NCI-H2171 treated with DMSO at 0.1 percent for 48 hours (cell line): ENCODE data around the gene TRAF7.

Experiments
- DNase-seq: peaks from one replicate; lab custom pipeline; 2025; lab: John Stamatoyannopoulos, UW

The TRAF7 gene

GRCh38 chr16:2165861-2166260 lies 10.3 kb downstream of the TRAF7 start:
- DNase-seq: no peak

- no peak for DNase-seq
These were observed 10.9 kb downstream of the TRAF7 start for GRCh38 chr16:2166263-2167067.

- no peak for DNase-seq
These were observed 11.6 kb downstream of the TRAF7 start for GRCh38 chr16:2167068-2167638.

DNA sequence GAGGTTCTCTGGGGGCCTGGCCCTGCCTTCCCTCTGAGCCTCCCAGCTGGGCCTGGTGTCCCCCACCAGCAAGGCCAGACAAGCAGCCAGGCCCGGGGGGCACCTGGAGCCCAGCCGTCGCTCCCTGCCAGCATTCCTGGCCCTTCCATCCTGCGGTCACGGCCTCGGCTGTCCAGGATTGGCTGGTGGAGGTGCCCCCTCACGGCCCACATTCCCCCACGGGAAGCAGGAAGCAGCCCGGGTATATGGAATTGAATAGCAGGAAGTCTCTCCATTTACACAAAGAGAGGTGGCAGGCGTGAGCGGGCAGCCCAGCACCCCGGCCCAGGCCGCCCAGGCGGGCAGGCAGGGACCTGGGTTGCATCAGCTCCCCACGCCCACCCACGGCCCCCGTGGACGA lies 14.5 kb downstream of the TRAF7 start:
- no peak for DNase-seq

DNA sequence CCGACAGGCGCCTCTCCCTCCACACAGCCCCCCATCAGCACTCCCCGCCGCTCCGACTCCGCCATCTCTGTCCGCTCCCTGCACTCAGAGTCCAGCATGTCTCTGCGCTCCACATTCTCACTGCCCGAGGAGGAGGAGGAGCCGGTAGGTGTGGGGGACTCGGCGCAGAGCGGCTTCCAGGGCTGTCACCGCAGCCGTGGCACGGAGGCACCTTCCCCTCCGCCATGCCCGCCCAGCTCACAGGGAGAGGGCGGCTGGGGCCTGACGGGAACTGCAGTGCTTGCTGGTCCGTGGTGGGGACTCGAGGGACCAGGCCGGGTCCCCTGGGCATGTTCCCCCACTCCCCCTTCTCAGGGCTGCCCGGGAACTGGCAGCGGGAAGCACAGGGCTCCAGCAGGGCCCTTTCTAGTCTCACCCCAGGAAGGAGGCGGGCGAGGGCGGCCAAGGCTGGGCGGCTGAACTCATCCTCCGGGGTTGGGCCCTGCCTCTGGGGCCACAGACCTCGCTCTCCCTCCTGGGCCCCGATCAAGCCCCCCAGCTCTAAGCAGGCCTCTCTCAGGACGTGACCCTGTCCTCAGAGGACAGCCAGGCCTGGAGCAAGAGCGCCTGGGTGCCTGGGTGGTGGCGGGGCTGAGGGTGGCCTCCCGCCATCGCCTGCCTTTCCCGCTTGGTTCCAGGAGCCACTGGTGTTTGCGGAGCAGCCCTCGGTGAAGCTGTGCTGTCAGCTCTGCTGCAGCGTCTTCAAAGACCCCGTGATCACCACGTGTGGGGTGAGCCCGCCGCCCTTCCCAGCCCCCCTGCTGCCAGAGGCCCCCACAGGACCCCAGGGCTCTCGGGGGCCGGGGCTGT lies 15.2 kb downstream of the TRAF7 start:
- no peak for DNase-seq

GRCh38 chr16:2171601-2172178 lies 16.1 kb downstream of the TRAF7 start:
- no peak for DNase-seq

- no peak for DNase-seq
These were observed 17.2 kb downstream of the TRAF7 start for GRCh38 chr16:2172688-2173335.

DNA sequence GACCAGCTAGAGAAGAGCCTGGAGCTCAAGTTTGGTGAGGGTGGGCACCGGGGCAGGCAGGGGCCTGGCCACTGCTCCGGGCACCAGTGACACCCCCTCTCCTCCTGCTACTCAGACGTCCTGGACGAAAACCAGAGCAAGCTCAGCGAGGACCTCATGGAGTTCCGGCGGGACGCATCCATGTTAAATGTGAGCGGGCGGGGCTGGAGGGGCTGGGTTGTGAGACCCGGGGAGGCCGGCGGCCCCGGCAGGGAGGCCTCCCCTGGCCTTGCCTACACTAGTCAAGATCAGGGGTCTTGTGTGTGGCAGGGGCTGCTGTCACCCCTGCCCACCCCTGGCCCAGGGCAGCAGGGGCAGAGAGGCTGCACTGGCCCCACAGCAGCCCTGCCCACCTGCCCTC lies 17.8 kb downstream of the TRAF7 start:
- DNase-seq: no peak

DNA sequence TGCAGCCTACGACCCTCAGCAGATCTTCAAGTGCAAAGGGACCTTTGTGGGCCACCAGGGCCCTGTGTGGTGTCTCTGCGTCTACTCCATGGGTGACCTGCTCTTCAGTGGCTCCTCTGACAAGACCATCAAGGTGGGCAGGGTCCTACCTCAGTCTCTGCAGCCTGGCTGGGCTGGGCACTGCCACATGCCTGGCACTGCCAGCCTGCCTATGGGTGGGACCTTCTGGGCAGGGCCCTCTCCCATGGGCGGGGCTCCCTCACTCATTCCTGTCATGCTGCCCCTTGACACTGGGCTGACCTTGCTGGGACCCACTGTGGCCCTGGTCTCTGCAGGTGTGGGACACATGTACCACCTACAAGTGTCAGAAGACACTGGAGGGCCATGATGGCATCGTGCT lies 18.3 kb downstream of the TRAF7 start:
- DNase-seq: no peak

DNA sequence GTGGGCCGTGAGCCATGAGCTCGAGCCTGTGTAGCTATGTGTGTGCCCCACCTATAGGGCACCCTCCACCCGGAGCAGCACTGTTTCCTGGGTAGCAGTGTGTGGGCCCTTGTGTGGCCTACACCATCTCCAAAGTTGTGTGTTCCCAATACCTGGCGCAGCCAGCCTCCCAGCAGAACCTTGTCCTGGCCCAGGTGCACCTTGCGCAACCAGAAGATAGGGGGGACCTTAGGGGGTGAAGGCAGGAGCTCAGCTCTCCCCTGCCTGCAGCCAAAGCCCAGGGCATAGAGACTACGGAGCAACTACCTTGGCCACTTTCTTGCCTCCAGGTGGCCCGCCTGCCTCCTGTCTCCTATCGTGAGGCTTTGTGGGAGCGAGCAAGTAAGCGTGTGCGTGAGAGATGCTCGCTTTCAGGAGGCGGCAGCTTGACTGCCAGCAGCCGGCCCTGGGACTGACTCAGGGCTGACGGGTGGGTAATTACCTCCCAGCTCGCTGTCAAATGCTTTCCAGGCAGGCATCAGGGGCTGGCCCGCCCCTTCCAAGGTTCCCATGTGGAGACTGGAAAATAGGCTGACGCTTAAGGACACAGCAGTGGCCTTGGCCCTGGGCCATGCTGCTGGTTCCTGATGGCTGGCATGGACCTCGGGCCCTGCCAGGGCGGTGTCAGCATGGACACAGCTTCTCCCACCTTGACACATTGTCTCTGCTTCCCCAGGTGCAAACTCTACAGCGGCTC lies 19.0 kb downstream of the TRAF7 start:
- DNase-seq: no peak

DNA sequence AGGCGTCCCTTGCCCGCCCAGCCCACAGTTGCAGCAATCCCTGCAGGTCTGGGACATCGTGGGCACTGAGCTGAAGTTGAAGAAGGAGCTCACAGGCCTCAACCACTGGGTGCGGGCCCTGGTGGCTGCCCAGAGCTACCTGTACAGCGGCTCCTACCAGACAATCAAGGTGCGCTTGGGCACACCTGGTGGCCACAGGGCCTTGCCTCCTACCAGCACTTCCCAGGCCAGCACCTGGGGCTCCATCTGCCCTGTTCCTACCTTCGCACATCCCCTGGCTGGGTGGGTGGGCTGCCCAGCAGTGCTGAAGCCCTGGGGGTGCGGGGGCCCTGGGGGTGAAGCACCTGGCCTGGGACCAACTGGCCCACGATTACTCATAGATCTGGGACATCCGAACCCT lies 19.9 kb downstream of the TRAF7 start:
- no peak for DNase-seq

- no peak for DNase-seq
These were observed 20.5 kb downstream of the TRAF7 start for GRCh38 chr16:2176047-2176446.

GRCh38 chr16:2177101-2177500 lies 21.5 kb downstream of the TRAF7 start:
- DNase-seq: no peak

DNA sequence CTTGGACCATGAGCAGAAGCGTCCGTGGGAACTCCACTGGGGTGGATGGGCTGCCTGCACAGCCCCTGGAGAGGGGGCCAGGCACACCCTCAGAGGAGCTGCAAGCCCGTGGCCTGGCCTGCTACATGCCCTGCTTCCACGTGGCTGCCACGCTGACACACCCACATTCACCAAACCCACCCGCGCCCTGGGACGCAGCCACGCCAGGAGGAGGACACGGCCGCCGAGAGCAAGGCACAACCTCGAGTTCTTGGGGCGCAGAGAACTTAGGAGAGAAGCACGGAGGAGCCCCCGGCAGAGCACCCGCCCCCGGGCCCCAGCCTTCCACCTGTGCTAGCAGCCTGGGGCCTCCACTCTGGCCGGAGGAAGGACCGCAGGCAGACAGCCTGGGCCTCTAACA lies 22.0 kb downstream of the TRAF7 start:
- no peak for DNase-seq

GRCh38 chr16:2178321-2179106 lies 22.9 kb downstream of the TRAF7 start:
- DNase-seq: no peak

DNA sequence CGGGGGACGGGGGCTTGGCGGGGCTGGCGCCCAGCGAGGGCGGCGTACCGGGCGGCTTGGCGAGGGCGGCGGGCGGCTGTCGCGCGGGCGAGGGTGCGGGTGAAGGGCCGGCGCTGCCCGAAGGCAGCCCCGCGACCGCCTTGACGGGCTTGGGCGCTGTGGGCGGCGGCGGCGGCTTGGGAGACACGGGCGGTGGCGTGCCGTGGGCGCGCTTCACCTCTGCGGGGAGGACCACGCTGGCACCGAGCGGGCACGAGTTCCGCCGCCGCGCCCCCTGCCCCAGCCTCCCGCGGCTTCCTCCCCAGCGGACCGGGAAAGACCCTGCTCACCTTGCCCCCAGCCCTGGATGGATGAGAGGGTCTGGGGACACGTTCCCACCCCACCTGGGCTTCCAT lies 23.5 kb downstream of the TRAF7 start:
- no peak for DNase-seq

DNA sequence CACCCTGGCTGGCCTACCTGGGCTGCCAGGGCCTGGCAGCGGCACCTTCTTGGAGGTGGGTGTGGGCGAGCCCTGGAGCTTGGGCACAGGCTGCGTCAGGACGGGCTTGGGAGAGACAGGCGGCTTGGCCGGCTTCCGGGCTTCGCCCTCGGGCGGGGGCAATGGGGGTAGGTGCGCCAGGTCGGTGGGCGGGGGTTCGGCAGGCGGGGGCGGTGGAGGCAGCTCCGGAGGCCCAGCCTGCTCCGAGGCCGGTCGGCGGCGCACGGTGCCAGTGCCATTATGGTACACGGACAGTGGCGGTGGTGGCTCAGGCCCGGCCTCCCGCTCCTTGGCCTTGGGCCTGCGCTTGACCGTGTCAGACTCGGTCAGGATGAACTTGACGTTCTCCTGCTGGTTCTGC lies 24.0 kb downstream of the TRAF7 start:
- DNase-seq: no peak

DNA sequence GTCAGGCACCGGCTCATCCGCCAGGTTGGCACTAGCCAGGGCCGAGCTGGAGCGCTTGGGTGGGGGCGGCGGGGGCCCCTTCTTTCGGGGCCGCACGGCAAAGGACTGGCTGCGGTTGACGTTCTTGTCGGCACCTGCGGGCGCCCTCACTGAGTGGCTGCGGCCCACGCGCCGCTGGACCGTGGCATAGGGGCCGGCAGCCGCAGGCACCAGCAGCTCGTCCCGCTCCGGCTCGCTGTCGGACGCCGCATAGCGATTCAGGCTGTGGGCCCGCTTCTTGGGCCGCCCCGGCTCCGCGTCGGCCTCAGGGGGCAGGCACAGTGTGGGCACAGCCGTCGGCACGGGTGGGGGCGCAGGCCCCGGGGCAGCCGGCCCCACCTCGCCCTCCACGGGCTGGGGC lies 24.9 kb downstream of the TRAF7 start:
- DNase-seq: no peak

GRCh38 chr16:2180962-2181923 lies 25.7 kb downstream of the TRAF7 start:
- no peak for DNase-seq
